Uterus (tissue), 2 donors: ENCODE data around the gene TTC31.

Experiments
- CTCF ChIP-seq, 4 experiments: fragments of 200-600 bp in 2 of 4; fragments of 450-650 bp in 2 of 4; sonication (generic) in 2 of 4; IDR thresholded peaks; one replicate each; pipeline ENCODE4 v1.5.1; 2016 to 2019; ENCODE audit warnings: antibody characterized with exemption in 4 of 4, mild to moderate bottlenecking in 2 of 4, moderate library complexity in 1 of 4
- POLR2A ChIP-seq, 2 donors: fragments of 450-650 bp; IDR thresholded peaks; one replicate each; pipeline ENCODE4 v1.6.1; 2016; ENCODE audit warnings: antibody characterized with exemption in 2 of 2, mild to moderate bottlenecking in 1 of 2, moderate library complexity in 1 of 2

GRCh38 chr2:74512744-74513604 is 30.1 kb downstream of the TTC31 start:
- TF ChIP-seq CTCF (IDR thresholded peaks at IDR 0.05) = no peak
- TF ChIP-seq POLR2A (IDR thresholded peaks at IDR 0.05) = no peak
